Posterior vena cava (tissue), 2 donors: ENCODE data around the gene MZT2A. TPM values are rescaled to one million over a fixed set of nuclear protein-coding genes. Genes with fewer than 3 reads are reported as not detected.
"Not testable (repeated sequence)": the region's sequence is repeated elsewhere in the genome, so short reads cannot be mapped to it uniquely, and the experiment has no call there.

Experiments
- DNase-seq: peaks from one replicate; pipeline ENCODE4 v3.0.0-alpha.2; 2020; ENCODE audit warnings: low spot score
- intact Hi-C, 2 donors: fragments of 100-400 bp; cut with DNase I; formaldehyde crosslinking; loops; one replicate each; pipeline versions ENCODE4 v1.14.1 to v1.14.2; 2022 to 2023
- total RNA-seq, 2 donors: library from RNA; stranded (reverse); fragmentation: NEBNext Ultra II Directional; extraction: Animal tissue kit (Norgen Biotek cat#: 25700); gene quantifications; one replicate each; pipeline ENCODE4 v1.2.1, GENCODE V29; 2021
- donor health status: DM: yes; HTN: yes; CAD: no.
- donor health status: DM: yes; HTN: yes; CAD: no.

The MZT2A gene
- total RNA-seq, 2 donors from 2014 or later, result 42.8 to 44.5 TPM

GRCh38 chr2:131525256-131525655, 33.1 kb upstream of the MZT2A start:
- peak; percentile 40 for DNase-seq
- intact Hi-C loops, result not testable (repeated sequence)

- intact Hi-C loops, result no loop called here
- DNase-seq, result peak; percentile 72
These were observed 30.0 kb upstream of the MZT2A start for GRCh38 chr2:131521961-131522781.

- peak; percentile 4 for DNase-seq
- intact Hi-C loops, result not testable (repeated sequence)
These were observed 29.3 kb upstream of the MZT2A start for GRCh38 chr2:131521524-131521923.

GRCh38 chr2:131520526-131520925, 28.3 kb upstream of the MZT2A start:
- DNase-seq, result peak; percentile 72

GRCh38 chr2:131519871-131520470, 27.8 kb upstream of the MZT2A start:
- intact Hi-C loops, result not testable (repeated sequence)
- peak; percentile 62 for DNase-seq

More at GRCh38 chr2:131520526-131520925, 28.3 kb upstream of the MZT2A start:
- intact Hi-C loops, result no loop called here

GRCh38 chr2:131519466-131519865, 27.3 kb upstream of the MZT2A start:
- DNase-seq, result peak; percentile 63
- intact Hi-C loops, result no loop called here

GRCh38 chr2:131518531-131518930, 26.3 kb upstream of the MZT2A start:
- intact Hi-C loops, result not testable (repeated sequence)
- DNase-seq, result peak; percentile 28

GRCh38 chr2:131517856-131518255, 25.7 kb upstream of the MZT2A start:
- intact Hi-C loops, result not testable (repeated sequence)
- DNase-seq, result peak; percentile 60

GRCh38 chr2:131517106-131517831, 25.1 kb upstream of the MZT2A start:
- peak; percentile 68 for DNase-seq
- intact Hi-C loops, result no loop called here

- DNase-seq, result peak; percentile 66
- intact Hi-C loops, result not testable (repeated sequence)
These were observed 24.4 kb upstream of the MZT2A start for GRCh38 chr2:131516621-131517020.

- intact Hi-C loops, result no loop called here
These were observed 23.8 kb upstream of the MZT2A start for GRCh38 chr2:131516011-131516410.

GRCh38 chr2:131515235-131515634, 23.0 kb upstream of the MZT2A start:
- peak; percentile 76 for DNase-seq
- intact Hi-C loops, result not testable (repeated sequence)

More at GRCh38 chr2:131516011-131516410, 23.8 kb upstream of the MZT2A start:
- peak; percentile 58 for DNase-seq

GRCh38 chr2:131514408-131515166, 22.4 kb upstream of the MZT2A start:
- DNase-seq, result not testable (repeated sequence)

GRCh38 chr2:131511969-131512870, 20.0 kb upstream of the MZT2A start:
- intact Hi-C loops, DNase-seq: not testable (repeated sequence)

More at GRCh38 chr2:131514408-131515166, 22.4 kb upstream of the MZT2A start:
- intact Hi-C loops, result not testable (repeated sequence)

- intact Hi-C loops, DNase-seq: not testable (repeated sequence)
These were observed 19.2 kb upstream of the MZT2A start for GRCh38 chr2:131511291-131511968.

GRCh38 chr2:131509615-131510014, 17.4 kb upstream of the MZT2A start:
- DNase-seq, result no peak
- intact Hi-C loops, result no loop called here

- DNase-seq, intact Hi-C loops: not testable (repeated sequence)
These were observed 12.0 kb upstream of the MZT2A start for GRCh38 chr2:131504082-131504750.
